Pancreas (tissue), 10 donors: ENCODE measurements around the gene CFL1. TPM values are rescaled to one million over a fixed set of nuclear protein-coding genes. Genes with fewer than 3 reads are reported as not detected.
"Not testable (repeated sequence)": the region's sequence is repeated elsewhere in the genome, so short reads cannot be mapped to it uniquely, and the experiment has no call there.

Source experiments
- ATAC-seq, 4 donors: fragments of 200-7000 bp; cut with Tn5 transposase; one replicate each; pipeline versions ENCODE4 v1.8.0 to v1.9.1; 2020; ENCODE audit warnings: mild to moderate bottlenecking in 4 of 4, moderate library complexity in 4 of 4
- DNase-seq, 6 donors: peaks; one replicate each; pipeline ENCODE4 v3.0.0-alpha.2; 2020
- FAIRE-seq: peaks from 2 replicates; lab custom pipeline; 2012; peaks lifted over from hg19 to GRCh38; lab: Jason Lieb, UNC
- H3K27ac ChIP-seq, 4 donors: fragments of 200-600 bp; sonication (generic); 1 replicate in 3 of 4; 2 replicates in 1 of 4; pipeline versions ENCODE4 v1.5.0 to v1.8.0; 2020
- H3K27me3 ChIP-seq, 4 donors: fragments of 200-600 bp; one replicate each; pipeline ENCODE4 v1.8.0; 2021
- H3K36me3 ChIP-seq, 3 donors: fragments of 200-600 bp; sonication (generic) in 1 of 3; one replicate each; pipeline versions ENCODE4 v1.5.0 to v1.8.0; 2020 to 2021
- H3K4me1 ChIP-seq, 3 donors: fragments of 200-600 bp; one replicate each; pipeline ENCODE4 v1.8.0; 2021
- H3K4me3 ChIP-seq, 4 donors: fragments of 200-600 bp; sonication (generic) in 2 of 4; one replicate each; pipeline versions ENCODE4 v1.5.0 to v1.8.0; 2020 to 2021
- H3K9me3 ChIP-seq, 4 donors: fragments of 200-600 bp; one replicate each; pipeline ENCODE4 v1.8.0; 2021
- WGBS, 2 donors: extraction: QIAGEN DNeasy Blood & Tissue Kit; methylation state at CpG; one replicate each; pipeline ENCODE4 v1.1.7; 2013; 5-methylcytosine and 5-hydroxymethylcytosine counted together
- intact Hi-C, 3 donors: fragments of 100-400 bp; cut with DNase I; formaldehyde crosslinking; loops; one replicate each; pipeline versions ENCODE4 v1.11.1 to v1.14.2; 2022
- polyA plus RNA-seq, 2 donors: library from polyadenylated mRNA; stranded (reverse); fragments of 200-250 nt; gene quantifications; one replicate each; pipeline ENCODE4 v1.2.3, GENCODE V29; 2013
- total RNA-seq, 6 donors: library from RNA; stranded (reverse); fragmentation: NEBNext Ultra II Directional in 4 of 6; extraction: Animal tissue kit (Norgen Biotek cat#: 25700) in 4 of 6; gene quantifications; one replicate each; pipeline versions ENCODE4 v1.2.1 to v1.2.4, GENCODE V29; 2021 to 2023
- TF ChIP-seq, protein P1 (sequence below), 4 donors: fragments of 200-600 bp; sonication (generic) in 3 of 4; IDR thresholded peaks; one replicate each; pipeline versions ENCODE4 v1.5.0 to v1.8.0; 2021; ENCODE audit warnings: antibody characterized with exemption in 4 of 4
- donor health status: healthy with polysubstance abuse.
- donor health status: DM: no; HTN: no; CAD: no; lungs with moderate emphysema.
- donor health status: DM: no; HTN: no; CAD: no.
- donor health status: control.
- donor health status: control.
- donor health status: Bipolar disorder and iron deficiency.
- donor health status: DM: yes; HTN: yes; CAD: no.
- donor health status: DM: no; HTN: no; CAD: no.
- donor health status: DM: no; HTN: no; CAD: no.
- donor health status: DM: yes; HTN: yes; CAD: no.

CFL1 gene
- total and polyA plus RNA-seq, 8 donors: 87.8 to 311 (median 163) TPM

GRCh38 chr11:65850217-65851082 is 7.5 kb downstream of the CFL1 start:
- H3K4me3 ChIP-seq: no peak overlapping the region
- TF ChIP-seq, protein P1, sequence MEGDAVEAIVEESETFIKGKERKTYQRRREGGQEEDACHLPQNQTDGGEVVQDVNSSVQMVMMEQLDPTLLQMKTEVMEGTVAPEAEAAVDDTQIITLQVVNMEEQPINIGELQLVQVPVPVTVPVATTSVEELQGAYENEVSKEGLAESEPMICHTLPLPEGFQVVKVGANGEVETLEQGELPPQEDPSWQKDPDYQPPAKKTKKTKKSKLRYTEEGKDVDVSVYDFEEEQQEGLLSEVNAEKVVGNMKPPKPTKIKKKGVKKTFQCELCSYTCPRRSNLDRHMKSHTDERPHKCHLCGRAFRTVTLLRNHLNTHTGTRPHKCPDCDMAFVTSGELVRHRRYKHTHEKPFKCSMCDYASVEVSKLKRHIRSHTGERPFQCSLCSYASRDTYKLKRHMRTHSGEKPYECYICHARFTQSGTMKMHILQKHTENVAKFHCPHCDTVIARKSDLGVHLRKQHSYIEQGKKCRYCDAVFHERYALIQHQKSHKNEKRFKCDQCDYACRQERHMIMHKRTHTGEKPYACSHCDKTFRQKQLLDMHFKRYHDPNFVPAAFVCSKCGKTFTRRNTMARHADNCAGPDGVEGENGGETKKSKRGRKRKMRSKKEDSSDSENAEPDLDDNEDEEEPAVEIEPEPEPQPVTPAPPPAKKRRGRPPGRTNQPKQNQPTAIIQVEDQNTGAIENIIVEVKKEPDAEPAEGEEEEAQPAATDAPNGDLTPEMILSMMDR (IDR thresholded peaks at IDR 0.05): no peak
- DNase-seq (no peak), FAIRE-seq (no peak), ATAC-seq (no peak)
- H3K36me3 ChIP-seq: peaks cover 4 to 11% (median 8%) of the 10 kb centered on the region in 3 donors
- WGBS, 2 donors: 70 to 76% methylated on average over 20 of the region's 20 CpGs
- H3K9me3 ChIP-seq: no peaks in the 10 kb centered on the region
- H3K4me1 ChIP-seq: peaks cover 0 to under 1% (median 0%) of the 10 kb centered on the region in 3 donors
- H3K27me3 ChIP-seq: no peaks in the 10 kb centered on the region
- intact Hi-C loops: no loop called here
- H3K27ac ChIP-seq: no peak overlapping the region

- ATAC-seq: no peak
- intact Hi-C loops: no loop called here
- no peaks in the 10 kb centered on the region for H3K9me3 ChIP-seq
- H3K4me3 ChIP-seq: no peak overlapping the region
- FAIRE-seq: no peak
- no peaks in the 10 kb centered on the region for H3K4me1 ChIP-seq
- DNase-seq: peak in 1 of 6 donors; percentile 59
- TF ChIP-seq, protein P1 (IDR thresholded peaks at IDR 0.05): no peak
- H3K27ac ChIP-seq: no peak overlapping the region
- WGBS, 2 donors: 50 to 54% methylated on average over 16 of the region's 16 CpGs
- H3K36me3 ChIP-seq: peaks cover 0 to 4% (median 1%) of the 10 kb centered on the region in 3 donors
- H3K27me3 ChIP-seq: no peaks in the 10 kb centered on the region
Measured at GRCh38 chr11:65849771-65850216, 8.2 kb downstream of the CFL1 start.

DNA sequence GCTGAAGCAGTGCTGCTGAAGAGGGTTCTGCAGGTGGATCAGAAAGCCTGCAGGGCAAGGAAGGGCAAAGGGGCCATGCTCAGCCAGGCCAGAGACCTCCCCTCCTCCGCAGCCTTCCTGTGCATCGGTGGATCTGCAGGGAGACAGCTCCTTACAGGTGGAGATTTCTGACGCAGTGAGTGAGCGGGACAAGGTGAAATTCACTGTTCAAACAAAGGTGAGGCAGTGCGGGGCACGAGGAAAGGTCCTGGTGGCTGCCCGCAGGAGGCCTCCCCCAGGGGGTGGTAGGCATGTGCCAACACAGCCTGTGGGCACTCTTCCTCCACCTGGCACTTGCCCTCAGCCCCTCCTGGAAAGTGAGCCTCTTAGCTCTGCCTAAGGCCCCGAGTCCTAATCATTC is 8.6 kb downstream of the CFL1 start:
- Histone ChIP-seq H3K27ac (no peak overlapping the region), H3K4me1 (no peaks in the 10 kb centered on the region), H3K4me3 (no peak overlapping the region), H3K36me3 (no peaks in the 10 kb centered on the region), H3K27me3 (no peaks in the 10 kb centered on the region), H3K9me3 (no peaks in the 10 kb centered on the region)
- DNase-seq (no peak), FAIRE-seq (no peak), ATAC-seq (no peak)
- intact Hi-C loops: no loop called here
- TF ChIP-seq, protein P1 (IDR thresholded peaks at IDR 0.05): no peak
- 44 to 53% methylated on average over 8 of the region's 8 CpGs for WGBS, 2 donors

GRCh38 chr11:65848693-65849092 is 9.3 kb downstream of the CFL1 start:
- ATAC-seq, FAIRE-seq, H3K27me3 ChIP-seq, H3K9me3 ChIP-seq, DNase-seq, H3K4me3 ChIP-seq, H3K27ac ChIP-seq, intact Hi-C loops, H3K36me3 ChIP-seq, H3K4me1 ChIP-seq: not testable (repeated sequence)
- WGBS, 2 donors: 58 to 61% methylated on average over 7 of the region's 7 CpGs

DNA sequence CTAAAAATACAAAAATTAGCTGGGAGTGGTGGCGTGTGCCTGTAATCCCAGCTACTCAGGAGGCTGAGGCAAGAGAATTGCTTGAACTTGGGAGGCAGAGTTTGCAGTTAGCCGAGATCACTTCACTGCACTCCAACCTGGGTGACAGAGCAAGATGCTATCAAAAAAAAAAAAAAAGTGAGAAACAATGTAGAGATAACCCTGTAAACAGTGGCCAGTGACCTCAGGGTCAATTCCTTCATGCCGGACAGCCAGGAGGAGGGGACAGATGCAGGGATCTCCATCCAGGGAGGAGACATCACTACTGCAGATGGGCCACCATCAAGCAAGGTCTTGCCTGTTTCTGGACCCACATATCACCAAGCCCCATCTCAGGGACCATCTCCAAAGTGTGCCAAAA is 10.2 kb downstream of the CFL1 start:
- no peak for DNase-seq
- TF ChIP-seq, protein P1 (IDR thresholded peaks at IDR 0.05): no peak
- Histone ChIP-seq H3K27ac (no peak overlapping the region), H3K27me3 (no peaks in the 10 kb centered on the region), H3K4me1 (no peaks in the 10 kb centered on the region), H3K4me3 (no peak overlapping the region), H3K9me3 (no peaks in the 10 kb centered on the region), H3K36me3 (no peaks in the 10 kb centered on the region)
- ATAC-seq: no peak
- 81 to 82% methylated on average over 3 of the region's 3 CpGs for WGBS, 2 donors
- FAIRE-seq: no peak
- intact Hi-C loops: no loop called here
